ENCODE data around the gene RARS1.

DNA sequence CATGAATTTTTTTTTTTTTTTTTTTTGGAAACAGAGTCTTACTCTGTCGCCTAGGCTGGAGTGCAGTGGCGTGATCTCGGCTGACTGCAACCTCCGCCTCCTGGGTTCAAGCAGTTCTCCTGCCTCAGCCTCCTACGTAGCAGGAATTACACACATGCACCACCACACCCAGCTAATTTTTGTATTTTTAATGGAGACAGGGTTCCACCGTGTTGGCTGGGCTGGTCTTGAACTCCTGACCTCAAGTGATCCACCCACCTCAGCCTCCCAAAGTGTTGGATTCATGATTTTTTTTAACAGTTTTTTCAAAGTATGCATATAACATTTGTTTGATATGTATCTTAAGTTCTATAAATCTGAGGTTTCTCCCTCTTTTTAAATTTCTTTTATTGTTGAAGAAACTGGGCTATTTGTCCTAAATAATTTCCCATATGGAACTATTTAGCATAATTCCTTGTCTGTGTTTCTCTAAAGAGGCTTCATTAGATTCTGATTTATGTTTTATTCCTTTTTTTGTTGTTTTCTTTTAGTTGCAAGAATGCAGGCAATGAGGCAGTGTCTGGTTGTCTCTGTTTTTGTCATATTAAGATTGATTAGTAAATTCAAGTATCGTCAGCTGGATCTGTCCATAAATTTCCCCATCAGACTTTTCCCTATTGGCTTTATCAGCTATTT is 16.4 kb downstream of the RARS1 start:
- TF ChIP-seq, protein P1, sequence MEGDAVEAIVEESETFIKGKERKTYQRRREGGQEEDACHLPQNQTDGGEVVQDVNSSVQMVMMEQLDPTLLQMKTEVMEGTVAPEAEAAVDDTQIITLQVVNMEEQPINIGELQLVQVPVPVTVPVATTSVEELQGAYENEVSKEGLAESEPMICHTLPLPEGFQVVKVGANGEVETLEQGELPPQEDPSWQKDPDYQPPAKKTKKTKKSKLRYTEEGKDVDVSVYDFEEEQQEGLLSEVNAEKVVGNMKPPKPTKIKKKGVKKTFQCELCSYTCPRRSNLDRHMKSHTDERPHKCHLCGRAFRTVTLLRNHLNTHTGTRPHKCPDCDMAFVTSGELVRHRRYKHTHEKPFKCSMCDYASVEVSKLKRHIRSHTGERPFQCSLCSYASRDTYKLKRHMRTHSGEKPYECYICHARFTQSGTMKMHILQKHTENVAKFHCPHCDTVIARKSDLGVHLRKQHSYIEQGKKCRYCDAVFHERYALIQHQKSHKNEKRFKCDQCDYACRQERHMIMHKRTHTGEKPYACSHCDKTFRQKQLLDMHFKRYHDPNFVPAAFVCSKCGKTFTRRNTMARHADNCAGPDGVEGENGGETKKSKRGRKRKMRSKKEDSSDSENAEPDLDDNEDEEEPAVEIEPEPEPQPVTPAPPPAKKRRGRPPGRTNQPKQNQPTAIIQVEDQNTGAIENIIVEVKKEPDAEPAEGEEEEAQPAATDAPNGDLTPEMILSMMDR (IDR thresholded peaks at IDR 0.05) = no peak
- TF ChIP-seq, protein P2, sequence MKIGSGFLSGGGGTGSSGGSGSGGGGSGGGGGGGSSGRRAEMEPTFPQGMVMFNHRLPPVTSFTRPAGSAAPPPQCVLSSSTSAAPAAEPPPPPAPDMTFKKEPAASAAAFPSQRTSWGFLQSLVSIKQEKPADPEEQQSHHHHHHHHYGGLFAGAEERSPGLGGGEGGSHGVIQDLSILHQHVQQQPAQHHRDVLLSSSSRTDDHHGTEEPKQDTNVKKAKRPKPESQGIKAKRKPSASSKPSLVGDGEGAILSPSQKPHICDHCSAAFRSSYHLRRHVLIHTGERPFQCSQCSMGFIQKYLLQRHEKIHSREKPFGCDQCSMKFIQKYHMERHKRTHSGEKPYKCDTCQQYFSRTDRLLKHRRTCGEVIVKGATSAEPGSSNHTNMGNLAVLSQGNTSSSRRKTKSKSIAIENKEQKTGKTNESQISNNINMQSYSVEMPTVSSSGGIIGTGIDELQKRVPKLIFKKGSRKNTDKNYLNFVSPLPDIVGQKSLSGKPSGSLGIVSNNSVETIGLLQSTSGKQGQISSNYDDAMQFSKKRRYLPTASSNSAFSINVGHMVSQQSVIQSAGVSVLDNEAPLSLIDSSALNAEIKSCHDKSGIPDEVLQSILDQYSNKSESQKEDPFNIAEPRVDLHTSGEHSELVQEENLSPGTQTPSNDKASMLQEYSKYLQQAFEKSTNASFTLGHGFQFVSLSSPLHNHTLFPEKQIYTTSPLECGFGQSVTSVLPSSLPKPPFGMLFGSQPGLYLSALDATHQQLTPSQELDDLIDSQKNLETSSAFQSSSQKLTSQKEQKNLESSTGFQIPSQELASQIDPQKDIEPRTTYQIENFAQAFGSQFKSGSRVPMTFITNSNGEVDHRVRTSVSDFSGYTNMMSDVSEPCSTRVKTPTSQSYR (CRISPR knock-in tag; IDR thresholded peaks at IDR 0.05) = no peak
- TF ChIP-seq, protein P3, sequence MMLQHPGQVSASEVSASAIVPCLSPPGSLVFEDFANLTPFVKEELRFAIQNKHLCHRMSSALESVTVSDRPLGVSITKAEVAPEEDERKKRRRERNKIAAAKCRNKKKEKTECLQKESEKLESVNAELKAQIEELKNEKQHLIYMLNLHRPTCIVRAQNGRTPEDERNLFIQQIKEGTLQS (CRISPR knock-in tag; conservative IDR thresholded peaks at IDR 0.05) = no peak
- TF ChIP-seq, protein P4, sequence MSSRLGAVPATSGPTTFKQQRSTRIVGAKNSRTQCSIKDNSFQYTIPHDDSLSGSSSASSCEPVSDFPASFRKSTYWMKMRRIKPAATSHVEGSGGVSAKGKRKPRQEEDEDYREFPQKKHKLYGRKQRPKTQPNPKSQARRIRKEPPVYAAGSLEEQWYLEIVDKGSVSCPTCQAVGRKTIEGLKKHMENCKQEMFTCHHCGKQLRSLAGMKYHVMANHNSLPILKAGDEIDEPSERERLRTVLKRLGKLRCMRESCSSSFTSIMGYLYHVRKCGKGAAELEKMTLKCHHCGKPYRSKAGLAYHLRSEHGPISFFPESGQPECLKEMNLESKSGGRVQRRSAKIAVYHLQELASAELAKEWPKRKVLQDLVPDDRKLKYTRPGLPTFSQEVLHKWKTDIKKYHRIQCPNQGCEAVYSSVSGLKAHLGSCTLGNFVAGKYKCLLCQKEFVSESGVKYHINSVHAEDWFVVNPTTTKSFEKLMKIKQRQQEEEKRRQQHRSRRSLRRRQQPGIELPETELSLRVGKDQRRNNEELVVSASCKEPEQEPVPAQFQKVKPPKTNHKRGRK (CRISPR knock-in tag; IDR thresholded peaks at IDR 0.05; ENCODE audit: borderline replicate concordance) = no peak
- TF ChIP-seq, protein P5, sequence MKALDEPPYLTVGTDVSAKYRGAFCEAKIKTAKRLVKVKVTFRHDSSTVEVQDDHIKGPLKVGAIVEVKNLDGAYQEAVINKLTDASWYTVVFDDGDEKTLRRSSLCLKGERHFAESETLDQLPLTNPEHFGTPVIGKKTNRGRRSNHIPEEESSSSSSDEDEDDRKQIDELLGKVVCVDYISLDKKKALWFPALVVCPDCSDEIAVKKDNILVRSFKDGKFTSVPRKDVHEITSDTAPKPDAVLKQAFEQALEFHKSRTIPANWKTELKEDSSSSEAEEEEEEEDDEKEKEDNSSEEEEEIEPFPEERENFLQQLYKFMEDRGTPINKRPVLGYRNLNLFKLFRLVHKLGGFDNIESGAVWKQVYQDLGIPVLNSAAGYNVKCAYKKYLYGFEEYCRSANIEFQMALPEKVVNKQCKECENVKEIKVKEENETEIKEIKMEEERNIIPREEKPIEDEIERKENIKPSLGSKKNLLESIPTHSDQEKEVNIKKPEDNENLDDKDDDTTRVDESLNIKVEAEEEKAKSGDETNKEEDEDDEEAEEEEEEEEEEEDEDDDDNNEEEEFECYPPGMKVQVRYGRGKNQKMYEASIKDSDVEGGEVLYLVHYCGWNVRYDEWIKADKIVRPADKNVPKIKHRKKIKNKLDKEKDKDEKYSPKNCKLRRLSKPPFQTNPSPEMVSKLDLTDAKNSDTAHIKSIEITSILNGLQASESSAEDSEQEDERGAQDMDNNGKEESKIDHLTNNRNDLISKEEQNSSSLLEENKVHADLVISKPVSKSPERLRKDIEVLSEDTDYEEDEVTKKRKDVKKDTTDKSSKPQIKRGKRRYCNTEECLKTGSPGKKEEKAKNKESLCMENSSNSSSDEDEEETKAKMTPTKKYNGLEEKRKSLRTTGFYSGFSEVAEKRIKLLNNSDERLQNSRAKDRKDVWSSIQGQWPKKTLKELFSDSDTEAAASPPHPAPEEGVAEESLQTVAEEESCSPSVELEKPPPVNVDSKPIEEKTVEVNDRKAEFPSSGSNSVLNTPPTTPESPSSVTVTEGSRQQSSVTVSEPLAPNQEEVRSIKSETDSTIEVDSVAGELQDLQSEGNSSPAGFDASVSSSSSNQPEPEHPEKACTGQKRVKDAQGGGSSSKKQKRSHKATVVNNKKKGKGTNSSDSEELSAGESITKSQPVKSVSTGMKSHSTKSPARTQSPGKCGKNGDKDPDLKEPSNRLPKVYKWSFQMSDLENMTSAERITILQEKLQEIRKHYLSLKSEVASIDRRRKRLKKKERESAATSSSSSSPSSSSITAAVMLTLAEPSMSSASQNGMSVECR (CRISPR knock-in tag; IDR thresholded peaks at IDR 0.05; ENCODE audit: borderline replicate concordance) = no peak
- TF ChIP-seq, protein P6, sequence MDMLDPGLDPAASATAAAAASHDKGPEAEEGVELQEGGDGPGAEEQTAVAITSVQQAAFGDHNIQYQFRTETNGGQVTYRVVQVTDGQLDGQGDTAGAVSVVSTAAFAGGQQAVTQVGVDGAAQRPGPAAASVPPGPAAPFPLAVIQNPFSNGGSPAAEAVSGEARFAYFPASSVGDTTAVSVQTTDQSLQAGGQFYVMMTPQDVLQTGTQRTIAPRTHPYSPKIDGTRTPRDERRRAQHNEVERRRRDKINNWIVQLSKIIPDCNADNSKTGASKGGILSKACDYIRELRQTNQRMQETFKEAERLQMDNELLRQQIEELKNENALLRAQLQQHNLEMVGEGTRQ (CRISPR knock-in tag; IDR thresholded peaks at IDR 0.05) = no peak
- no peak for TF ChIP-seq NR1H2 (CRISPR knock-in tag; IDR thresholded peaks at IDR 0.05)
- TF ChIP-seq, protein P7, sequence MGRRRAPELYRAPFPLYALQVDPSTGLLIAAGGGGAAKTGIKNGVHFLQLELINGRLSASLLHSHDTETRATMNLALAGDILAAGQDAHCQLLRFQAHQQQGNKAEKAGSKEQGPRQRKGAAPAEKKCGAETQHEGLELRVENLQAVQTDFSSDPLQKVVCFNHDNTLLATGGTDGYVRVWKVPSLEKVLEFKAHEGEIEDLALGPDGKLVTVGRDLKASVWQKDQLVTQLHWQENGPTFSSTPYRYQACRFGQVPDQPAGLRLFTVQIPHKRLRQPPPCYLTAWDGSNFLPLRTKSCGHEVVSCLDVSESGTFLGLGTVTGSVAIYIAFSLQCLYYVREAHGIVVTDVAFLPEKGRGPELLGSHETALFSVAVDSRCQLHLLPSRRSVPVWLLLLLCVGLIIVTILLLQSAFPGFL (CRISPR knock-in tag; IDR thresholded peaks at IDR 0.05; ENCODE audit: borderline replicate concordance) = no peak
- TF ChIP-seq JUN (CRISPR knock-in tag; IDR thresholded peaks at IDR 0.05) = no peak
- no peak for TF ChIP-seq NR3C1 (CRISPR knock-in tag; conservative IDR thresholded peaks at IDR 0.05; ENCODE audit: low read depth)
- TF ChIP-seq, protein P8, sequence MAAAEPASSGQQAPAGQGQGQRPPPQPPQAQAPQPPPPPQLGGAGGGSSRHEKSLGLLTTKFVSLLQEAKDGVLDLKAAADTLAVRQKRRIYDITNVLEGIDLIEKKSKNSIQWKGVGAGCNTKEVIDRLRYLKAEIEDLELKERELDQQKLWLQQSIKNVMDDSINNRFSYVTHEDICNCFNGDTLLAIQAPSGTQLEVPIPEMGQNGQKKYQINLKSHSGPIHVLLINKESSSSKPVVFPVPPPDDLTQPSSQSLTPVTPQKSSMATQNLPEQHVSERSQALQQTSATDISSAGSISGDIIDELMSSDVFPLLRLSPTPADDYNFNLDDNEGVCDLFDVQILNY (CRISPR knock-in tag; IDR thresholded peaks at IDR 0.05) = no peak
- TF ChIP-seq FOXJ3 (CRISPR knock-in tag; IDR thresholded peaks at IDR 0.05; ENCODE audit: borderline replicate concordance) = no peak
